DOHH2 (cell line): Measurements from ENCODE around the gene MAP4K1.
"Not testable (repeated sequence)": the region's sequence is repeated elsewhere in the genome, so short reads cannot be mapped to it uniquely, and the experiment has no call there.

Experiments used
- EZH2phosphoT487 ChIP-seq: fragments of 200-600 bp; sonication (generic); IDR thresholded peaks from 2 replicates; pipeline ENCODE4 v1.6.1; 2017; ENCODE audit warnings: borderline replicate concordance, mild to moderate bottlenecking, antibody characterized with exemption, low read length, moderate library complexity, mixed read lengths
- TF ChIP-seq, protein P1 (sequence below): fragments of 200-600 bp; sonication (generic); IDR thresholded peaks from one replicate; pipeline ENCODE4 v1.5.1; 2014; ENCODE audit warnings: antibody characterized with exemption, mild to moderate bottlenecking, low read depth, low read length; ENCODE audit not compliant: poor library complexity, severe bottlenecking

DNA sequence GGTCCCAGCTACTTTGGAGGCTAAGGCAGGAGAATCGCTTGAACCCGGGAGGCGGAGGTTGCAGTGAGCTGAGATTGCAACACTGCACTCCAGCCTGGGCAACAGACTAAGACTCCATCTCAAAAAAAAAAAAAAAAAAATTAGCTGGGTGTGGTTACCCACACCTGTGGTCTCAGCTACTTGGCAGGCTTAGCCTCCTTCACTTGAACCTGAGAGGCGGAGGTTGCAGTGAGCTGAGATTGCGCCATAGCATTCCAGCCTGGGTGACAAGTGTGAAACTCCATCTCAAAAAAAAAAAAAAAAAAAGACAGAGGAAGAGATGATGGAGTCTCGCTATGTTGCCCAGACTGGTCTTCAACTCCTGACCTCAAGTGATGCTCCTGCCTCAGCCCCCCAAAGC is 38.4 kb downstream of the MAP4K1 start:
- TF ChIP-seq, protein P1, sequence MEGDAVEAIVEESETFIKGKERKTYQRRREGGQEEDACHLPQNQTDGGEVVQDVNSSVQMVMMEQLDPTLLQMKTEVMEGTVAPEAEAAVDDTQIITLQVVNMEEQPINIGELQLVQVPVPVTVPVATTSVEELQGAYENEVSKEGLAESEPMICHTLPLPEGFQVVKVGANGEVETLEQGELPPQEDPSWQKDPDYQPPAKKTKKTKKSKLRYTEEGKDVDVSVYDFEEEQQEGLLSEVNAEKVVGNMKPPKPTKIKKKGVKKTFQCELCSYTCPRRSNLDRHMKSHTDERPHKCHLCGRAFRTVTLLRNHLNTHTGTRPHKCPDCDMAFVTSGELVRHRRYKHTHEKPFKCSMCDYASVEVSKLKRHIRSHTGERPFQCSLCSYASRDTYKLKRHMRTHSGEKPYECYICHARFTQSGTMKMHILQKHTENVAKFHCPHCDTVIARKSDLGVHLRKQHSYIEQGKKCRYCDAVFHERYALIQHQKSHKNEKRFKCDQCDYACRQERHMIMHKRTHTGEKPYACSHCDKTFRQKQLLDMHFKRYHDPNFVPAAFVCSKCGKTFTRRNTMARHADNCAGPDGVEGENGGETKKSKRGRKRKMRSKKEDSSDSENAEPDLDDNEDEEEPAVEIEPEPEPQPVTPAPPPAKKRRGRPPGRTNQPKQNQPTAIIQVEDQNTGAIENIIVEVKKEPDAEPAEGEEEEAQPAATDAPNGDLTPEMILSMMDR: not testable (repeated sequence)
- not testable (repeated sequence) for TF ChIP-seq EZH2phosphoT487
